HG03103 (cell line): ENCODE results near the gene PRND.
"Not testable (repeated sequence)": the region's sequence is repeated elsewhere in the genome, so short reads cannot be mapped to it uniquely, and the experiment has no call there.

Experiments used
- ATAC-seq: cut with Tn5 transposase; IDR thresholded peaks from one replicate; pipeline ENCODE4 v1.9.1; 2021; ENCODE audit warnings: low read depth; ENCODE audit not compliant: unreplicated experiment

PRND gene

GRCh38 chr20:4708036-4708435 lies 13.7 kb upstream of the PRND start:
- no peak for ATAC-seq

GRCh38 chr20:4708856-4709255 lies 12.9 kb upstream of the PRND start:
- ATAC-seq = no peak

GRCh38 chr20:4709261-4710105 lies 12.2 kb upstream of the PRND start:
- ATAC-seq = no peak

- ATAC-seq = no peak
Measured at GRCh38 chr20:4710106-4710475, 11.6 kb upstream of the PRND start.

GRCh38 chr20:4711511-4711910 lies 10.2 kb upstream of the PRND start:
- ATAC-seq = no peak

GRCh38 chr20:4713401-4713800 lies 8.3 kb upstream of the PRND start:
- no peak for ATAC-seq

- no peak for ATAC-seq
Measured at GRCh38 chr20:4714818-4715217, 6.9 kb upstream of the PRND start.

GRCh38 chr20:4717816-4718570 lies 3.7 kb upstream of the PRND start:
- no peak for ATAC-seq

GRCh38 chr20:4719190-4719589 lies 2.5 kb upstream of the PRND start:
- ATAC-seq = no peak

- ATAC-seq = peak; percentile 87
Measured at GRCh38 chr20:4720041-4720976, 1.4 kb upstream of the PRND start.

- peak; percentile 10 for ATAC-seq
Measured at GRCh38 chr20:4720977-4721349, 746 bp upstream of the PRND start.

- no peak for ATAC-seq
Measured at GRCh38 chr20:4722571-4722970, 862 bp downstream of the PRND start.

- ATAC-seq = no peak
Measured at GRCh38 chr20:4722993-4723392, 1.3 kb downstream of the PRND start.

GRCh38 chr20:4723553-4723952 lies 1.8 kb downstream of the PRND start:
- not testable (repeated sequence) for ATAC-seq

GRCh38 chr20:4724459-4725262 lies 3.0 kb downstream of the PRND start:
- ATAC-seq = no peak

GRCh38 chr20:4725263-4725550 lies 3.5 kb downstream of the PRND start:
- ATAC-seq = no peak

- ATAC-seq = no peak
Measured at GRCh38 chr20:4726710-4727397, 5.1 kb downstream of the PRND start.

- ATAC-seq = no peak
Measured at GRCh38 chr20:4728120-4728760, 6.5 kb downstream of the PRND start.

GRCh38 chr20:4729265-4729664 lies 7.6 kb downstream of the PRND start:
- ATAC-seq = no peak
